Retinal pigment epithelial cell (primary cell): ENCODE data around the gene EXO1.
A peak's percentile ranks its signal among the peaks of the same experiment; 100 is the strongest.
"Not testable (repeated sequence)": the region's sequence is repeated elsewhere in the genome, so short reads cannot be mapped to it uniquely, and the experiment has no call there.

Source experiments
- DNase-seq: peaks from one replicate; pipeline ENCODE4 v3.0.0-alpha.2; 2010; ENCODE audit warnings: low read depth
- H3K4me3 ChIP-seq: 2 replicates; pipeline ENCODE4 v1.5.1; 2011; ENCODE audit warnings: mild to moderate bottlenecking, low read length, control low read depth, moderate library complexity
- TF ChIP-seq, protein P1 (sequence below): conservative IDR thresholded peaks from 2 replicates; pipeline ENCODE4 v1.5.1; 2011; ENCODE audit warnings: low read depth, low read length, control low read depth, inconsistent platforms

The EXO1 gene

DNA sequence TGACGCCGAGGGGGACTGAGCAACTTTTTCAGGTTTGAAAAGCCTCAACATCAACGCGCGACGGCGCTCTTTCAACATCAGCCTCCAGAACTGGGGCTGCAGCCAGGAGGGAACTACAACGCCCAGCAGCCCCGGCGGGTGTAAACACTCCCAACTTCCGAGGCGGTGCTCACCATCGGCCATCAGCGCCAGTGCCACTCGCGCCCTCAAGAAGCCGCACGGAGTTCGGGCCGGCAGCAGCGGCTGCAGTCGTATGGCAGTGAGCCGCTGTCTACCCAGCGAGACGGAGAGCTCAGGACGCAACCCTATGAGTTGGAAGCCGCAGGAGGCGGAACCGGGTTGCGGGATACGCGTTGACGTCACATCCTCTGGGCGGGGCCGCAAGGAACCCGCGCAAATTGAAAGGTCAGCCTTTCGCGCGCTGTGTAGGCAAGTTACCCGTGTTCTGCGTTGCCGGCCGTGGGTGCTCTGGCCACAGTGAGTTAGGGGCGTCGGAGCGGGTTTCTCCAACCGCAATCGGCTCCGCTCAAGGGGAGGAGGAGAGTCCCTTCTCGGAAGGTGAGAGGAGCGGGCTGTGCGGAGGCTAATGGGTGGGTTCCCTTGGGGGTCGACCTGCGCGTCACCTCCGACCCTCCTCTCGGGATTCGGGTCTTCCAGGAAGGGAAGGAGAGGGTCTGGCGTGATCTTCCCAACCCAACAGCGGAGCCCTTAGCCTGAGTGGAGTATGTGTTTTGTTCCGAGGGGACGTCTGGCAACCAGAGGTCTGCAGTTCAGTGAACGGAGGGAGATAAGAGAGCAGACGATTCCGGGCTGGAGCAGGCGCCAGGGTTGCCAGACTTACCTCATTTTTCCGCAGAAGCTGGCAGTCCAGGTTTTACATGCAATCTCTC, at the start of gene EXO1:
EXO1 (plus strand) TSS at position 409 of the 890 bp plus-strand sequence. CDS start 2,222 bp downstream, outside the sequence.
- peak; percentile 58 for DNase-seq
- peak within 1 kb of the TSS; percentile 92 for H3K4me3 ChIP-seq
- TF ChIP-seq, protein P1, sequence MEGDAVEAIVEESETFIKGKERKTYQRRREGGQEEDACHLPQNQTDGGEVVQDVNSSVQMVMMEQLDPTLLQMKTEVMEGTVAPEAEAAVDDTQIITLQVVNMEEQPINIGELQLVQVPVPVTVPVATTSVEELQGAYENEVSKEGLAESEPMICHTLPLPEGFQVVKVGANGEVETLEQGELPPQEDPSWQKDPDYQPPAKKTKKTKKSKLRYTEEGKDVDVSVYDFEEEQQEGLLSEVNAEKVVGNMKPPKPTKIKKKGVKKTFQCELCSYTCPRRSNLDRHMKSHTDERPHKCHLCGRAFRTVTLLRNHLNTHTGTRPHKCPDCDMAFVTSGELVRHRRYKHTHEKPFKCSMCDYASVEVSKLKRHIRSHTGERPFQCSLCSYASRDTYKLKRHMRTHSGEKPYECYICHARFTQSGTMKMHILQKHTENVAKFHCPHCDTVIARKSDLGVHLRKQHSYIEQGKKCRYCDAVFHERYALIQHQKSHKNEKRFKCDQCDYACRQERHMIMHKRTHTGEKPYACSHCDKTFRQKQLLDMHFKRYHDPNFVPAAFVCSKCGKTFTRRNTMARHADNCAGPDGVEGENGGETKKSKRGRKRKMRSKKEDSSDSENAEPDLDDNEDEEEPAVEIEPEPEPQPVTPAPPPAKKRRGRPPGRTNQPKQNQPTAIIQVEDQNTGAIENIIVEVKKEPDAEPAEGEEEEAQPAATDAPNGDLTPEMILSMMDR, result peak; percentile 38

DNA sequence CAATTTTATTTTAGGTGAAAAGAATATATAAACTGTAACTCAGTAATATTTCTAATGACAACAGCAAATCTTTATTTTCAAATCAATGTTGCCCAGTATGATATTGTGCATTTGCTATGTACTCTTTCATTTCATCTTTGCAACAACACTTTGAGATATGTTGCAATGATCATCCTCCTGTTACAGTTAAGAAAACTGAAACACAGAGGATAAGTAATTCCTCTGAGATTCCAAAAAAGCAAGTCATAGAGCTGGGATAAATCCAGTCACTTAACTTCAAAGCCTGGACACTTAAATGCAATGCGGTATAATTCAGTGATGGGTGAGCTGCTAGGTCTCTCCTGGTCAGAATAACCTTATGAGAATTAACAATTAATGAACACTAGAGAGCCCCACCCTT, 48.6 kb upstream of the EXO1 start:
- DNase-seq, result no peak
- TF ChIP-seq, protein P1, result no peak
- no peak overlapping the region for H3K4me3 ChIP-seq

DNA sequence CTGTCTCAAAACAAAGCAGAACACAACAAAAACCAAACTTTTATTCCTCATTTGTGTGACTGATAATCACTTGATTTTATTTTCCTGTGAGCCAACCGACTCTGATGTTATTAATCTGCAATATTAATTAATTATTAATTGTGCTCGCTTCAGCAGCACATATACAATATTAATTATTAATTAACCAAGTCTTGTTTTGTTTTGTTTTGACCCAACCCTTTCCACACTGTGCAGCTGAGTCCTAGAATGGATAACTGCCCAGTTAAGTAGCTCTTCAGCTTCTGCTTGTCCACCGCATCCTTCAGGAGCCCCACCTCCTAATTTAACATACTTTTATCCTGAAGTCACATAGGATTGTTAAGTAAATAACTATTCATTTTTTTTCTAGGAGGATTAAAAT, 47.4 kb upstream of the EXO1 start:
- H3K4me3 ChIP-seq, result no peak overlapping the region
- DNase-seq, result no peak
- TF ChIP-seq, protein P1, result no peak

DNA sequence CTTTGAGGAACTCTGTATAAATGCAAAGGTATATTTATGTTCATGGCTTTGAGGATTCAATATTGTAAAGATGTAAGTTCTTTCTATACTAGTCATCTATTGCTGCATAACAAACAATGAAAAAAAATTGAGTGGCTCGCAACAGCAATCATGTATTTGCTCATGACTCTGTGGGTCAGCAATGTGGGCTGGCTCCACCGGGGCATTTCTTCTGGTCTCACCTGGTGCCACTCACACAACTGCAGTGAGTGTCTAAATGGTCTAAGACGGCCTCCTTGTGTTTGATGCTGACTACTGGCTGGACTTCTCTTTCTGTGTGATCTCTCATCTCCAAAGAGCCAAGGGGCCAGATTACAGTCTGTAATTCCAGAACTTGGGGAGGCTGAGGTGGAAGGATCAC, 45.1 kb upstream of the EXO1 start:
- TF ChIP-seq, protein P1, result no peak
- H3K4me3 ChIP-seq, result no peak overlapping the region
- DNase-seq, result no peak

DNA sequence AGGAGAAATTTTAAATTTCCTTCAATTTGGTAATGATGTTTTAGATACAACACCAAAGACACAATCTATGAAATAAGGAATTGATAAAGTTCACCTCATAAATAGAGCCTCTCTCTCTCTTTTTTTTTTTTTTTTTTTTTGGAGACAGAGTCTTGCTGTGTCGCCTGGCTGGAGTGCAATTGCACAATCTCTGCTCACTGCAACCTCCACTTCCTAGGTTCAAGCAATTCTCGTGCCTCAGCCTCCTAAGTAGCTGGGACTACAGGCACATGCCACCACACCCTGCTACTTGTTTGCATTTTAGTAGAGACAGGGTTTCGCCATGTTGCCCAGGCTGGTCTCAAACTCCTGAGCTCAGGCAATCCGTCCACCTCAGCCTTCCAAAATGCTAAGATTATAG, 43.3 kb upstream of the EXO1 start:
- DNase-seq, H3K4me3 ChIP-seq: not testable (repeated sequence)

DNA sequence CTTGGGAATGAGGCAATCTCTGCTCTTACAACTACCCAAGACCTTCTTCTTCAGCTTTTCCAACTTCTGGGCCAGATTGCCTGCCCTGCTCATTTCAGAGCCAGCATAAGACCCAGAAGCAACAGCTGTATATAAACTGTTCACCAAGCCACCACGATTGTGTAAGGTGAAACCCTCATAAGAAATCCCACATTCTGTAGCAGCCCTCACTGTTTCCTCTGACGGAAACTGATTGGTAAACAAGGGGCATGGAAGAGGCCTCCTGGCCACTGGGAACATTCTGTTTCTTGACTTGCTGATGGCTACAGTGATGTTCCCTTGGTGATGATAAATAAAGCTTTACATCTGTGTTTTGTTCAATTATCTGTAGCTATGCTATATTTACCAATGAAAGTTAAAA, 39.7 kb upstream of the EXO1 start:
- no peak for DNase-seq
- TF ChIP-seq, protein P1, result no peak
- no peak overlapping the region for H3K4me3 ChIP-seq

DNA sequence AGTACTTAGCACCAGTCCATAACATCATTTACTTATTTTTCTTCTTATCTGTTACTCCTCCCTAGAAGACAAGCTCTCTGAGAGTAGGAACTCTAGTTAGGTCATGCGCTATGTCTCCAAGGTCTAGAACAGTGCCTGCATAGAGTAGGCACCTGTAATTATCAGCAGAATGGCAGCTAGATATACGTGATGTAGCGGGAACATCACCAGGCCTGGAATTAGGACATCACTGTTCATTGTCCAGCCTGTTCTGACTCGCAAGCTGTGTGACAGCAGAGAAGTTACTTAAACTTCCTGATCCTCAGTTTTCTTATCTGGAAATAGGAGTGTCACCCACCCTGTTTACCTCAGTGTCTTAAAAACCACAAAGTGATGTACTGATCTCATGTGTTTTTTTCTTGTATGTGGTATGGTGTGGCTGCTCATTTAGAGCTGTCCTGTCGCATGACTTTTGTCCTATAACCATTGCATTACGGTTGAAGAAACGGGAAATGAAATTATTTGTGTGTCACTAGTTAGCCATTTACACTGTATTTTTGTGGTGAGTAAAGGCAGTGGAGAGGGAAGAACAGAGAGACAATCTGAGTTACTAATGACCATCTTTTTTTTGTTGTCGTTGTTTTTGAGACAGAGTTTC, 37.1 kb upstream of the EXO1 start:
- DNase-seq, result no peak
- H3K4me3 ChIP-seq, result no peak overlapping the region
- TF ChIP-seq, protein P1, result no peak
